HG03135 (cell line): Measurements from ENCODE around the gene ARL4A.
"Not testable (repeated sequence)": the region's sequence is repeated elsewhere in the genome, so short reads cannot be mapped to it uniquely, and the experiment has no call there.

Experiments used
- ATAC-seq: cut with Tn5 transposase; IDR thresholded peaks from one replicate; pipeline ENCODE4 v1.9.1; 2021; ENCODE audit warnings: mild to moderate bottlenecking, moderate library complexity; ENCODE audit not compliant: unreplicated experiment

ARL4A gene

DNA sequence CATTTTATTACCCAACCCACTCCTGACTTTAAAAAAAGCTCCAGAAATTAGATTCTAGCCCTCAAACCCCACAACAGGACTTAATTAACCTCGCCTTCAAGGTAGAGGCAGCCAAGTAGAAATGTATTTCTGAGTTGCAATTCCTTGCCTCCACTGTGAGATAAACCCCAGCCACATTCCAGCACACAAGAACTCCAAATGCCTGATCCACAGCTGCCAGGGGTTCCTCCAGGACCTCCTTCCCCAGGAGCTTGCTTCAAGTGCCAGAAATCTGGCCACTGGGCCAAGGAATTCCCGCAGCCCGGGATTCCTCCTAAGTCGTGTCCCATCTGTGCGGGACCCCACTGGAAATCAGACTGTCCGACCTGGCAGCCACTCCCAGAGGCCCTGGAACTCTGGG lies 25.9 kb upstream of the ARL4A start:
- no peak for ATAC-seq

DNA sequence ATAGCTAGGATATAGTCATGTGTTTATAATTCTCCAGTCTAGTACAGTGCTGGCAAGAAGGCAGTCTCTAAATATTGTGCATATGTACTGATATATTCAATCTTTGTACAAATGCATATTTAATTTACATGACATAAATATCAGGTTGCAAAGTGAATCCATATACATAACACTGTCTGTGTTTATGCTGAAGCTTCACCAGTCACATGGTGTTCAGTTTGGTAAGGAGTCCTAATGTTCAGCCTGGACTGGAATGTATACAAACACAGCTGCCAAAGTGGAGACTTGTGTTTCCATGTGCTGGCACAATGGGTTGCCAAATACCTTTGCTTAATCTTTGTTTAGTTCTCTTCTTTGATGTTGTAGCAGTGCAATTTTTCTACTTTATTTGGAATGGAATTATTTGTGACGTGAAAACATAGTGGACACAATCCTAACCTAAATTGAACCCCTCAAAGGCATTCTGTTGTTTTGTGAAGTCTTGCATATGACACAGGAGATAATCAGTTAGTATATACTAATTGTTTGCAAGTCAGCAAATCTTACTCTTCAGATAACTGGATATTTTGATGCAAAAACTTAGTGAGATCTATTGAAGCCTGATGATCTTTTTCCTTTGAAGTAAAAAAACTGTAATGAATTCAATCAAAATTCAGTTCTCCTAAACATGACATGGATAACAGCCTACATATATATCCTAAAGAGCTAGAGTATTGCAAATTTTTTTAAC lies 17.3 kb upstream of the ARL4A start:
- ATAC-seq: no peak

DNA sequence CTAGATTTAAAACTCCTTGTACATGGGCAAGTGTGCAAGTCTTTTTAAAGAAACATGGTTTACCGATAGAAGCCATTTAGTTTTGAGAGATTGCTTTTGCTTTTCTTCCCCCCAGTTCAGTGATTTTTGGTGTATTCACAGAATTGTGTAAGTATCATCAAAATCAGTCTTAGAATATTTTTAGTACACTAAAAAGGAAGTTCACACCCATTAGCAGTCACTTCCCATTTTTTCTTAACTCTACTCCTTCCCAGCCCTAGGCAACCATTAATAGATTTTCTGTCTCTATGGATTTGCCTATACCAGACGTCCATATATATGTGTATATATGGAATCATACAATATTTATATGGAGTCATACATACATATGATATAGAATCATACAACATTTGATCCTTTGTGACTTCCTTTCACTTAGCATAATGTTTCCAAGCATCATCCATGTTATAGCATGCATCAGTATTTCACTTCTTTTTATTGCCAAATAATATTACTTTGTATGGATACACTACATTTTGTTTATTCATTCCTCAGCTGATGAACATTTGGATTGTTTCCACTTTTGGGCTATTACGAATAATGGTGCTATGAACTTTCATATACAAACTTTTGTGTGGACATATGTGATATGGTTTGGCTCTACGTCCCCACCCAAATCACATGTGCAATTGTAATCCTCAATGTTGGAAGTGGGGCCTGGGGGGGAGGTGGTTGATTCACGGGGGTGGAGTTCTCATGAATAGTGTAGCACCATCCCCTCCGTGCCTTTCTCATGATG lies 16.5 kb upstream of the ARL4A start:
- no peak for ATAC-seq

DNA sequence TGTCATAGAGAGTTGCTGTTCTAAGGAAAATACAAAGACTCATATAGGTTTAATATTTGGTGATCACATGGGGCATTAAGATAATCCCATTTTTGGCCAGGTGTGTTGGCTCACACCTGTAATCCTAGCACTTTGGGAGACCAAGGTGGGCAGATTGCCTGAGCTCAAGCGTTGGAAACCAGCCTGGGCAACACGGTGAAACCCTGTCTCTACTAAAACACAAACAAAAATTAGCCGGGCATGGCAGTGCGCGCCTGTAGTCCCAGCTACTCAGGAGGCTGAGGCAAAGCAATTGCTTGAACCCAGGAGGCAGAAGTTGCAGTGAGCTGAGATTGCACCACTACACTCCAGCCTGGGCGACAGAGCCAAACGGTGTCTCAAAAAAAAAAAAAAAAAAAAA lies 14.0 kb upstream of the ARL4A start:
- not testable (repeated sequence) for ATAC-seq

DNA sequence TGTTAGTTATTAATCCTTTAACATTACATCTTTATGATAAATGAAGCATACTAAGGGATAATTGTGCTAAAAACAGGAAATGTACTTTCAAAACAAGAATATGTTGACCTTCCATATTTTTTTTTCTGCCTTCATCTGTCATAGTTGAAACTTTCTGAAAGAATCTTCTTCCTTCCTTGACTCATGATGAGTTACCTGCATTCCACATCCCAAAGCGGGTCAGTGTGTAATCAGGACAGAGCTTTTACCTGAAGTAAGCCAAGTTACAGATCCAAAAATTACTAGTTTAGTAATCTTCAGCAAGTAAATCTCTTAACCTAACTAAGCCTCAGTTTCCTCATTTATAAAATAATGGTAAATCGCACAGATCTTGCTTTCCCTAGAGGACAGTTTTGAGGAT lies 13.4 kb upstream of the ARL4A start:
- ATAC-seq: no peak

DNA sequence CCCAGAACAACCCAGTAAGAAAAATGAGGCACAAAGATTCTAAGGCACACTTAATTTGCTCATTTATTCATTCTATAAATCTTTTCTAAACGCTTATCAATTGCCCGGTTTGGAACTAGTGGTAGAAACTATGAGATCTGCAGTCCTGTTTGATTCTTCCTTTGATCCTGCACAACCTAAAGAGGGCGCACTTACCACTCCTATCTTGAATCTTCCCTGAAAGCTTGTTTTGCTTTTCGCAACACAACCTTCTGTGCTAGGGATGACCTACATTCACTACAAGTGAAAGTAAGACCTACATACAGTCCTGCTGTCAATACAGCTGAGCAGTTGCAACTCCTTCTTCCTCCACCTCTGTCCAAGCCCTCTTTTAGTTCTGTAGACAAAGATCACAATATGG lies 12.6 kb upstream of the ARL4A start:
- ATAC-seq: no peak

DNA sequence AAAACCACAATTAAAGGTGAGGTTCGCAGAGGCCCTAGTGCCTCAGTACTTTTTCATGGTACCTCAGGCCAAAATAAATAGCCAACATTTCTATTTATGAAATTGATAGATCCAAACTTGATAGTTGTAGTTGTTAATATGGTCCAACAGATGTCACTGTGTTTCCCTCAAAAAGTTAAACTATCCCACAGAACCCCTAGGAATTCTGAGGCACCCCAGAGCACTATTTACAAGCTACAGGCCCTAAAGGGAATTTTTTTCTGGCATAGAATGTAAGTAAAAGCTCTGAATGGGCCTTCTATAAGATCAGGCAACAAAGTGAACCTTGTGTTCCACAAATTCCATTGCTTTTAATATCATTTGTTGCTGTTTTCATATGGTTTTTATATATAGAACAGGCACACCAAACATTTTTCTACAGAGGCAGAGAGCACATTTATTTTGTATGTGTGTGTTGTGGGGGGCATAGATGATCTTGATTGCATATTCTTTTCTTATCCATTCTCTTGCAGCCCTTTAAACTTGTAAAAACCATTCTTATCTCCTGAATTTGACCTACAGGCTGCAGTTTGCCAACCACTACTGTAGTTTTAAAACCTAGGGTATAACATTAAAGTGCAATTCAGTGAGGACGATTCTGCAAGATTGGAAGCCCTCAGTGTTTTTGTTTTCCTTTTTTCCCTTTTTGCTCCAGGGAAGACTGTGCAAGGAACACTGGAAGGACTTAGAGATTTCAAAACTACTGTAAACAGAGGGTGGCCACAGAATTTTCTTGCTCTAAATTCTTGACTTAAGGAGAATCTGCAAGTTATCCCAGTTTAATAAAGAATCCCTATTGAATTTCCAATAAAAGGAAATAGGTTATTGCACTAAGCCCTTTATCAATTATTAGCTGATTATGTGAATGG lies 3.5 kb upstream of the ARL4A start:
- no peak for ATAC-seq

DNA sequence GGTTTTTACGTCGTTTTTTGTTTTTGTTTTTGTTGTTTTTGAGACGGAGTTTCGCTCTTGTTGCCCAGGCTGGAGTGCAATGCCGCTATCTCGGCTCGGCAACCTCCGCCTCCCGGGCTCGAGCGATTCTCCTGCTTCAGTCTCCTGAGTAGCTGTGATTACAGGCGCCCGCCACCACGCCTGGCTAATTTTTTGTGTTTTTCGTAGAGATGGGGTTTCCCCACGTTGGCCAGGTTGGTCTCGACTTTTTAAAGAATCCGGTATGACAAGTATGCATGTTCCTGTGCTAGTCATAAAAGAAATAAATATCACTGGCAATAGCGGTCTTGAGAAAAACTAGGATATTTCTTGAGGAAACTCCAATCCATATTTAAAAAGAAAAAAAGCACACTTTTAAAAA lies 2.7 kb upstream of the ARL4A start:
- ATAC-seq: no peak

DNA sequence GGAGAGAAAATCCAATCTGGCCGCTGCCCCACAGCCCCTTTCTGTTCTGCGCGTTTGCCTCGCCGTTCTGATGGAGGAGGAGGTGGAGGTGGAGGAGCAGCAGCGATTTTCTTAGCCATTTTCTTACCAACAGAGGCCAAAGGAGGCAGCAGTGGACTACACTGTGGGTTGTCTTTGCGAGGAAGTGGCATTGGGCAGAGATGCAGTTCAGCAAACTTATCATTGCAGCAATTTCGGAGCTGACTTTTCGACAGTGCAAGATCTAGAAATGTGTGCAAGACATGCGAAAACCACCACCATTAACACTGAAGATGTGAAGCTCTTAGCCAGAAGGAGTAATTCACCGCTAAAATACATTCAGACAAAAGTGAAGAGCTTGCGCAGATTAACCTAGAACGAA lies 1.9 kb upstream of the ARL4A start:
- no peak for ATAC-seq

DNA sequence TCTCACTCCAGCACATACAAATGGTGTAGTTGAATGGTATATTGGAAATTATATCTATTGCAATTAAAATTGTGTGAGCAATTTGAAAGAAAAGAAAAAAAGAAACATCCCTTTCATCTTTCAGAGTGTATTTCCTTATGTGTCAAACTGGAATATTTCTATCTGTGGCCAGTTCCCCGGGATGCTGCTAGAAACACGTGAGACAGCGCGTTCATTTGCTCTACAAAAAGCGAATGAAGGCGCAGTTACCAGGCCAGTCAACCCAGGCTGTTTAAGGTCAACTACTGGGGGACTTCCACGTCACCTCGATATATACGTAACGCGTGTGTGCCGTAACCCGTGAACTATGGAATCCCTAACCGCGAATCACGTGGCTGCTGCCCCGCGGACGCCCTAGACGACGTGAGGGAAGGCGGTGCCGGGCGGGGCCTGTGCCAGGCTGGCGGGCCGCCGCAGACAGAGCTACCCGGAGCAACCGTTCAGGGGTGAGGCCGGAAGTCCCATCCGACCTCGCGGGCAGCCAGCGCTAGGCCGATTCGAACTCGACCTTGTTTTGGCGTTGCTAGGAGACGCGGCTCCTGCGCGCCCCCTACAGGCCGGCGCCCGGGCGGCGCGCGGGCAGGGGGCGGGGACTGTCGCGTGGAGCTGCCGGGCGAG lies 1.1 kb upstream of the ARL4A start:
- peak; percentile 88 for ATAC-seq

DNA sequence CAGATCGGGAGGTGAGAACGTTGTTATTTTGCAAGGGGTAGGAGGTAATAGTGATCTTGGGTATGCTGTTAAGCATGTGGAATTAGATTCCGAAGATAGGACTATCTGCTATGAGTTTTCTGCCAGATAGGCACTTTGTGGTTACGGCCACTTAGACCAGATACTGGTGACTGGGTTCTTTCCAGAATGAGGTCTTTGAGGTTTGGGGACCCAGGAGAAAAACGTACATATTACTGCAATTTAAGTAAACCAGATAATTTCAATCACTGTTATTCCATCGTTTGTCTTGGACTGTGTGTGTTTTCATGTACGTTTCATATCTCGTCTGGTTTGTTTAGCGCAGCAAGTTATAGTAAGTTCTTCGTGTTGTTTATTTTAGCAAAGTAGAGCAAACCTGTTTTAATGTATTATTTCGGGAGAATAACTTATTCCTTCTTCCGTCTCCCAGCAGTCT lies 312 bp downstream of the ARL4A start:
- no peak for ATAC-seq

DNA sequence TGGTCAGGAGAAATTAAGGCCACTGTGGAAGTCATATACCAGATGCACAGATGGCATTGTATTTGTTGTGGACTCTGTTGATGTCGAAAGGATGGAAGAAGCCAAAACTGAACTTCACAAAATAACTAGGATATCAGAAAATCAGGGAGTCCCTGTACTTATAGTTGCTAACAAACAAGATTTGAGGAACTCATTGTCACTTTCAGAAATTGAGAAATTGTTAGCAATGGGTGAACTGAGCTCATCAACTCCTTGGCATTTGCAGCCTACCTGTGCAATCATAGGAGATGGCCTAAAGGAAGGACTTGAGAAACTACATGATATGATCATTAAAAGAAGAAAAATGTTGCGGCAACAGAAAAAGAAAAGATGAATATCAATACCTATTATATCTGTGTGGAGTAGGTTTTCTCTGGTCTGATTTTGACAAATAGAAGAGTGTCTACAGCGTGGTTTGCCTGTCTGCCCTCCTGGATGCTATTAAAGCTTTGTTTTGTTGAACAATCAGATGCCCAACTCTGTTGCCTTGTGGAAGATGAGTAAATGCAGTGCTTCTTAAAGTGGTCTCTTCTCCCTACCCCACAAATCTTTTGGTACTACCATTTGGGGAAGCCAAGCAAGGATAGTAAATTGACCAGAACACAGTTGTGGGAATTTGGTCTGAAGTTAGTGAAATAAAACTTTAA lies 1.2 kb downstream of the ARL4A start:
- ATAC-seq: not testable (repeated sequence)

DNA sequence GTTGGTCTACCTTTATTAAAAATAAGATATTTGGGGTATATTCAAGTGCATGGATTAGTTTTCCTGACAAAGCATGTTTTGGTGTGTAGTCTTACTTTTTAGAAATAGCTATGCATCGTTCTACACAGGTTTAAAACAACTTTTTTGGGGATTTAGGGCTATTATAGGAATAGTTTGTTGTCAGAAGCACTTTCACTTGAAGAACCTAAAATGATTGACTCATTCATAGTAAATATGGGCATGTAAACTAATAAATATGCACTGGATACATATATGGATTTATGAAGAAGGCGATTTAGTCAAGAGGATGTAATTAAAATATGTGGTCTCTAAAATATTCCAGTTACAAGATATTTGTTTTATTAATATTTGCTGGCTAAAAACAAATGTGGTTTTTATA lies 2.0 kb downstream of the ARL4A start:
- no peak for ATAC-seq

DNA sequence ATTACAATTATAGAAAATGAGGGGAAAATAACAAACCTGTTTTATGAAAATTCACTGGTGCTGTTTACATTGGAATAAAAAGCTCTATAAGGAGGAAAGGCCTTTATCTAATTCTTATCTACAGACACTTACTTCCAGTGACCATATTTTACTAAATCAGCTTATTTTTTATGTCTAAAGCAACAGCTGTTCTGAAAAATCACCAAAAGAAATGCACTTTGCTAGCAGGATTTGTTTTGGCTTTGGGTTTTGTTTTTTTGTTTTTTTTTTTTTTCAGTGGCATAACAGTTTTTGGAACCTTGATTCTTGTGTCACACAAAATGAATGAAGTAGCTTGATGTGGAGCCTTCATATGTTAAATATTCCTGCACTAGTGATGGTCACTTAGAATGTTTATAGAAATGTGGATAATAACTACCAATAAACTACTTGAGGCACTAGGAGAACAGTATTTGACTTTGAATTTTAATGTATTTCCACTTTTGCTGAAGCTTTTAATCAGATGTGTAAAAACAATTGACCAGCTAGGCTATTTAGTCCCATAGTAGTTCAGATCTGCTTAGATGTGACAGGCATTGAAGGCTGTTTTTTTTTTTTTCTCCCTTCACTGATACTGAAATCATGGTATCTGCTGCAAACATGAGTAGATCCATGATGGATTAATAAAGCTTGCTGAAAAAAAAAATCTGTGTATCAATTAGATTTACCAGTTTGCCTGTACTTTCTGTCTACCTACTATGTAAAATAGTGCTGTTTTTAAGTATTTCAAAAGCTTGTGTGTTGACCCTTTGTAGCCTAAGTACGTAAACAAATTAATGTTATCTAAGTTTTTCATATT lies 2.8 kb downstream of the ARL4A start:
- no peak for ATAC-seq

DNA sequence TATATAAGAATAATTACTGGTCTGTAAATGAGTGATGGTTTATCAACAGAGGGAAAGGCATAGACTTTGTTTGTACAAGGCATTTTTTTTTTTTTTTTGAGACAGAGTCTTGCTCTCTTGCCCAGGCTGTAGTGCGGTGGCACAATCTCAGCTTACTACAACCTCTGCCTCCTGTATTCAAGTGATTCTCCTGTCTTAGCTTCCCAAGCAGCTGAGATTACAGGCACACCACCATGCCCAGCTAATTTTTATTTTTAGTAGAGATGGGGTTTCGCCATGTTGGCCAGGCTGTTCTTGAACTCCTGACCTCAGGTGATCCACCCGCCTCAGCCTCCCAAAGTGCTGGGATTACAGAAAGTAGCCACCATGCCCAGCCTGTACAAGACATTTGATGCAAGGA lies 4.0 kb downstream of the ARL4A start:
- ATAC-seq: not testable (repeated sequence)

DNA sequence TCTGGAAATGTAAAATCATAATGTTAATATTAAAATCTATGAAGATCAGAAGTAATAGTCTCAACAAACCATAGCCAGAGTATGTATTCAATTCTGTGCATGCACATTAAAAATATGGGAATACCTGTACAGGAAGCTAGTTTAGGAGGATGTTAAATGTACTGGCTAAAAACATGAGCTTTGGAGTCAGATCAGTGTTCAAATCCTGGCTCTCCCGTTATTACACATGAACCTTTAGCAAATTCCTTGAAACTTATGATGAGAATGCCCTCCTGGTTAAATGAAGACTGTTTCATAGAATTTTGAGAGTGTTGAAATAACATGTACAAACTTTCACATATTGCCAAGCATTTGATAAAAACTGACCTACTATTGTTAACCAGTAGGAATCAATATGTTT lies 4.6 kb downstream of the ARL4A start:
- ATAC-seq: no peak

DNA sequence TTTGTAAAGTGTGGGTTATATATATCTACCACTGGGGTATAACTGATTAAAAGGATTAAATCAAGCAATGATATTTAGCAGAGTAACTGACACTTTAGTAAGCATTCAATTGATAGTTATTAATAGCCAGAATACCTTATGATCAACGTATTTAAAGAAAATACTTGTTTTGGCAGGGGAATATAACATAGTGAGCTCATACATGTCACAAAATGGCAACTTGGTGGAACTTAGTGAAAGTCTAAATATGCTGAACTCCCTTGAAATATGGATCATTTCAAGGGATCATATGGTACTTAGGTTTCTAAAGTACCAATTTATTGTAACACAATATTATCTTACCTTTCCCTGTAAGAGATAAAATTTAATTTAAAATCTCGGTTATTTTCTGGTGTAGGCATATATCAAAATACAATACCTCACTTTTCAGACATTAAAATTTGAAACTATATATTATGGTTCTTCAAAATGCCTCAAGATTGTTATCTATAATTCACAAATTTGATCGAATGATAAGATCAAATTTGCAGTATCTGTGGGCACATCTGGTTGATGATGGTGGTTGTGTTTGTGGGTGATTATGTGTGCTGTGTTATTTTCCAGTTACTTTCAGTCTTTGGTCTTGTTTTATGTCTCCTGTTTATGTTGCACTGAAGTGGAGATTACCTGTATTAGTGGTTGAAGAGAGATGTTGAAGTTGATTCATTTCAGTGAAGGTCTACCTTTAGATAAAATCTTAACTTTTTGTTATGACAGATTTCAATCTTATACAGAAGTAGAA lies 5.2 kb downstream of the ARL4A start:
- ATAC-seq: no peak

DNA sequence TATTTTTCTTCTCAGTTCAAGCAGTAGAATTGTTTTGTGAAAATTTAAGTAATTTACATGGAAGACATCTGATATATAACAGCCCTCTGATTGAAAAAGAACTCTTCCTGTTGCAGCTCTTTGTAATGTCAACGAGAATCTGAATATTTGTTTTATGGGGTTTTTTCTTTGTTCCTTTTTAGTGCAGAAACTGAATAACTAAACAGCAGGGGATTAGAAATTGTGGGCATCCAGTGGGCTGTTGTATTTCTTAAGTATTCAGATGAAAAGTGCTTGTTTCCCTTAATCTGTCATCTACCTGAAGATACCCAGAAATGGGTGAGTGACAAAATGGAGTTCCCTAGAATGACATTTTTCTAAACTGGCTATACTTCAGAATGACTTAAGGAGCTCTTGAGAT lies 7.4 kb downstream of the ARL4A start:
- no peak for ATAC-seq

DNA sequence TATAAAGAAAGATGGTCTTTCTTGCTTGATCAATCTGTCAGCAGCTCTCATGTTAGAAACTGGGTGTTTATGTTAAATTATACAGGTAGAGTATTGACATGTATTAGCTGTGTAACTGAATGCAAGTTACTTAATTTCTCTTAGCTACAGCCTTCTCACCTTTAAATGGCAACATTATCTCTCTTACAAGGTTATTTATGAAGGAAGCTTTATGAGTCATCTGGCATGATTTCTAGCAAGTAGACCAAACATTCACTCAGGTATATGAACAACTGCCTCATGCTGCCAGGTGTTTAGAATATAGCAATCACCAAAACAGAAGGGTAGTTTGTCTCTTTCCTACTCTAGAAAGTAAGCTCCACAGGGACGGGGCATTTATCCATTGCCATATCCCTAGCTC lies 8.5 kb downstream of the ARL4A start:
- no peak for ATAC-seq
